GM19452 (cell line): ENCODE data around the gene VSIR.

ENCODE experiments used
- ATAC-seq: cut with Tn5 transposase; IDR thresholded peaks from one replicate; pipeline ENCODE4 v1.9.1; 2021; ENCODE audit not compliant: unreplicated experiment

Gene VSIR

GRCh38 chr10:71783917-71784678 lies 10.8 kb upstream of the VSIR start:
- ATAC-seq: no peak

DNA sequence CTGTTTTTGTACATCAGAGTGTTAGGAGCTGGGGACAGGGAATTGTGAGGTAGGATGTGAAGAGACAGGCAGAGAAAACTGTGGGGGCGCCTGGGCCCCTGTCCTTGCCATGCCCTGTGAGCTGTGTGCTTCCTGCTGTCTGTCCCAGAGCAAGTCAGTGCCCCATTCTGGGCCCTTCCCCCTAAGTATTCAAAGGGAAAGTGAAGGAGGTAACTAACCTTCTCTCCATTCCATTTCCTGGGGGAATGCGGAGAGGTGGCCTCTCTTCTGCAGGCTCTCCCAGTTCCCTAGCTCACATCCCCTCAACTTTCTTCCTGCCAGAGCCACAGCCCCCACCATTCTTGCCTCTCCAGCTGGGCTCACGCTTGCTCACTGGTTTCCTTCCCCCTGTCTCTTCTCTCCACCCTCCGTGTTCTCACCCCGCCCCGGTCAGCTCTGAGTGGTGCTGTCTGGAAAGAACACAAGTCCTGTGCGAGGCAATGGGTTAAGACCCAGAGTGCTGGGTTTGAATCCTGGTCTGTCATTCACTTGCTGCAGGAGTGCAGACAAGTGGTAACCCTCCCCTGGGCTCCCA lies 9.7 kb upstream of the VSIR start:
- no peak for ATAC-seq

DNA sequence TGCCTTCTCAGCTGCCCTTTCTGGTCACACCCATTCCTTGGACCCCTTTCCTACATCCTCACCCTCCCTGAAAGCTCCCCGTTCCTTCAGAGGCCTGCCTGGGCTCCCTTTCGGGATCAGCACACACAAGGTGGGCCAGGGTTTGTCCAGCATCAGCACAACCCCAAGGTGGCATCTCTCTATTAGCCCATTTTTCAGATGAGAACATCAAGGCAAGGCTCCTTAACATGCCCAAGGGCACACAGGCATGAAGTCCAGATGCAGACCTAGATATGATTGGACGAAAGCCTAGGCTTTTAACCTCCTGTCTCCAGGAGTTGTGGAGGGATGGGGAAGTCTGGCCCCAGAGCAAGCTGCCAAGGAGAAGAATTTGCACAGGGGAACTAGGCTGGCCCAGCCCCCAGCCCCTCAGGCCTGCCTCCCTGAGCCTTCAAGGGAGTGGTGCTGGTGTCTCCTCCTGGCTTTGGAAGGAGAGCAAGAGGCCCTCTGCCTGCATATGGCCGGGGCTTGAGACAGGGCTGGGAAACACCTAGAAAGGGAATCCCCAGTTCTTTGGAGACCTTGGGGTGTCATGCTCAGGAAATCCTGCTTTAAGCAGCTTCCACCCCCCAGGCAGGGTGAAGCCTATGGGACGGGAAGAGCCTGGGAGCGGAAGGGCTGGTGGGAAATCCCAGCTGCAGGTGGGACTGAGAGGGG lies 9.0 kb upstream of the VSIR start:
- no peak for ATAC-seq

DNA sequence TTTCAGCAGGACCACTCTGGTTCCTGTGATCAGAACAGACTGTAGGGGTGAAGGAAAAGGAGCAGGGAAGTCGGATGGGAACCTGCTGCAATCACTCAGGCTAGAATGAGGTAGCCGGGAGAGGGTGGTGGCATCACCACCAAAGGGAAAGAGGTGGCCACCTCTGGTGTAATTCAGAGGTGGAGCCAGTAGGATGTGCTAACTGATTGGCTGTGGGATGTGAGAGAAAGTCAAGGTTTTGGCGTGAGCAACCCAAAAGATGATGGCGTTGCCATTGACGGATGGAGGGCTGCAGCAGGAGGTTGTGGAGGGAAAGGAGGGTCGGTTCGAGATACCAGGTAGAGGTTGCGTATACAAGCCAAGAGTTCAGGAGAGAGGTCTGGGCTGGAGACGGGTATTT lies 7.4 kb upstream of the VSIR start:
- ATAC-seq: no peak

GRCh38 chr10:71780156-71780555 lies 6.8 kb upstream of the VSIR start:
- no peak for ATAC-seq

GRCh38 chr10:71779641-71780040 lies 6.3 kb upstream of the VSIR start:
- ATAC-seq: no peak

GRCh38 chr10:71778071-71778825 lies 4.9 kb upstream of the VSIR start:
- no peak for ATAC-seq

DNA sequence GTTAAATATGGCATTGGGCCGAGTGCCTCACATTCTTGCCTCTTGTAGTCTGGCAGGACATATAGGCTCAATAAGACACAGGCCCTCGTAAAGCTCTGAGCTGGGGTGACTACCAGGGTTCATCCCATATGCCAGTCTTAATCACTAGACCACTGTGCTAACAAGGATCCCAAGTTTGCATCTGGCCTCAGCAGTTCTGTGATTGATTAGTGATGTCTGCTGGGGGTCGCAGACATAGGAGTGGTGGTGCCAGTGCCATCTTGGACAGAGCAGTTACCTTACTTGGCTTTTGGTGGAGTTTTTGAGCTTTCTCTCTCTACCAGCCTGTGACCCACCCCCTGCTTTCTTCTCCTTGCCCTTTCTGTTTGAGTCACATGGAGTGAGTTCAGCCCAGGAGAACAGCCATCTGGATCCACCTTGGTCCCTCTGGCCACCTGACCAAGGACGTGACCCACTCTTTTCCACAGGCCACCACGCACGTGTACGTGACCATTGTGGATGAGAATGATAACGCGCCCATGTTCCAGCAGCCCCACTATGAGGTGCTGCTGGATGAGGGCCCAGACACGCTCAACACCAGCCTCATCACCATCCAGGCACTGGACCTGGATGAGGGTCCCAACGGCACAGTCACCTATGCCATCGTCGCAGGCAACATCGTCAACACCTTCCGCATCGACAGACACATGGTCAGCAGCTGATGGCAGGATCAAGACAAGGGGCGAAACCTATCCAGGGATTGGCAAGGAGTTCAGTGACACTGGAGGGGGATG lies 4.1 kb upstream of the VSIR start:
- ATAC-seq: no peak

- ATAC-seq: no peak
Observed at GRCh38 chr10:71776481-71776925, 3.2 kb upstream of the VSIR start.

DNA sequence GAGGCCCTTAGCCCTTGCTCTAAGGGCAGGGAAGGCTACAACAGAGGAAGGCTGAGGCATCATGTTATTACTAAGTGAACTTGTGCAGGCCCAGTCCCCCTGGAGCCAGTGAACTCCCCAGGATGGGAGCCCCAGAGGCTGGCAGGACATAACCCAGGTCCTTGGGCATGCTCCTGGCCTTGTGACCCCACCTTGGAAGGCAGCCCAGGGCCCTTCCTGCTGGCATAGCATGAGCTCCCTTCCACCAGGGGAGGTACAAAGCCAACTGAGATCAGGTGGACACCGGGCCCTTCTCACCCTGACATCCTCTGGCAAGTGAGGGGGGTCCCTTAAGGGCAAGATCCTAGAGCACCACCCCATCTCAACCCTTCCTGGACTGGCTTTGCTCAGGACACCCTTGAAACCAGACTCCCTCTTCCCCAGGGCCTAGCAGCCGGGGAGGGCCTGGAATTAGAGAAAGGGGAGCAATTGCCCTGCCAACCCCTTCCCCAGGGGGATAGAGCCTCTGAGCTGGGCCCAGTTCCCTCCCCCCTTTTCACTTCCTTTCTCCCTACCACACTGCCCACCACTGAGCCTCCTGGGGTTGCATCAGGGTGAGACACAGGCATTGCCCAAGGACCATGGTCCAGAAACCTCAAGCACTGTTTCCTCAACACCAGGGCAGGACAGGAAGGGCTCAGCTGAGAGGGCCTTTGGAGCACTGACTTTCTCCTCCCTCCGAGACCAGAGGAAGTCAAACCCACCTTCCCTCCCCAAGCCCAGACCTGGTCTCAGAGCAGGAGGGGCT lies 1.8 kb upstream of the VSIR start:
- ATAC-seq: no peak

GRCh38 chr10:71772832-71773220 lies 494 bp downstream of the VSIR start:
- ATAC-seq: no peak

DNA sequence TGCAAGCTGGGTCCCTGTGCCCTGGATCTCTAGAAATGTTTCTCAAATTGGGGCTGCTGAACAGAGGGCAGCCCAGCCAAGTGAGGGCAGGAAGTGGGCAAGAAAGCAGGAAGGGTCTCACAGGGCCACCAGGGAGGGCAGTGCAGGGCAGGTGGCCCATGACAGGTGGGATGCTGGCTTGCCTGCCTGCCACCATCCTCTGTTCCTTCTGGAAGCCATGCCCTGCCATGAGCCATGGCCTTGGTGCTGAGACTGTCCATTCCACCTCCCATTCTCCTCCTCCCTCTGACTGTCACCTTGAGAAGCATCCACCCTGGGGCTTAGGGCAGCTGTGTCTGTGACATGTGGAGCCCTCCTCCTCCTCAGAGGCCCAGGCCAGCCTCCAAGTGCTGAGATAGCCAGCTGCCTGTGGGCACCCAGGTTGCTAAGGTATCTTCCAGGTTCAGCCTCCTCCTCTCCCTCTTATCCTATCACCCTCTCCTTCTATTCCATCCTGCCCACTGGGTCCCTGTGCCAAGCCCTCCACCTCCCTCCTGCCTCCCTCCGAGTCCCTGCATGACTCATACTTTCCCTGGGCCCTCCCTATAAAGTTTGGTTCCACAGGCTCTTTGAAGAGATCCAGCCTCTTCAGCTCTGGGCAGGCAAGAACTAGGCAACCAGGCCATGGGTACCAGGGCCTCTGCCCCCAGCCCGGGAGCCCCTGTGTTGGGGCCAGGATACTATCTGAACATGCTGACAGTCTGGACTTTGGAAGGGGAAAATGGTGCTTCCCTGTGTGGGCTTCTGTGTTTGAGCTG lies 1.3 kb downstream of the VSIR start:
- no peak for ATAC-seq

DNA sequence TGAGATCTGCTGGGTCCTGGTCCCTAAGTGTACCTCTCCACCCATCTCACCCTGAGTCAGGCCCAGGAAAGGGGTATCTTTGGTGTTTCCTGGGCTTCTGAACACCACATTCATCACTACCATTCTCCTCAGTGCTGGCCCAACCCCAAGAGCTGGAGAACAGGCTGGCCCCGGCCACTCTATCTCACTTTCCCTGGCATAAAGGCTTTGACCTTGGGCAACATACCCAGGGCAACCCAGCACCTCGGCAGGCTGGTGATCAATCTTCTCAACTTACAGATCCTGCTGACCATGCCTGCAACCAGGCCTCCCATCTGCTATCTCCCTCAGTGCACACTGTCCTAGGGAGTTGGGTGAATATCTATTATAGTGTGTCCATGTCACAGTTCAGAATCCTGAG lies 2.1 kb downstream of the VSIR start:
- no peak for ATAC-seq

DNA sequence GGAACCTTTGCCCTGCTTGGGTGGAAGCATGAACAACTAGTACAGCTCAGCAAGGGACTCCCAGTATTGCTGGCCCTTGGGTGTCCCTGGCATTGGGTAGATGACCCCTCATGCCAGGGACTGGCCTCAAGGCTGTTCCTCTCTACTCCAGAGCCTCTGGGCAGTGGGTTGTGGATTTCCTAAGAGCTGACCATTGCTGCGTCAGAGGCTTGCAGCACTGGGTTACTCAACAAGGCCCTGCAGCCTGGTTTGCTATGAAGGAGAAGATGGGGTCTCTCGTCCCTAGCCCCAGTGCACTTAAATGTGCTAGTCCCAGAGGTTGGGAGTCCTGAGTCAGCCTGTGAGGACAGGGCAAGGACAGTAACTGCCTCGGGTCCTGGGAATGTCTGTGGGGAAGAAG lies 2.5 kb downstream of the VSIR start:
- no peak for ATAC-seq

GRCh38 chr10:71770255-71770654 lies 3.1 kb downstream of the VSIR start:
- ATAC-seq: no peak

DNA sequence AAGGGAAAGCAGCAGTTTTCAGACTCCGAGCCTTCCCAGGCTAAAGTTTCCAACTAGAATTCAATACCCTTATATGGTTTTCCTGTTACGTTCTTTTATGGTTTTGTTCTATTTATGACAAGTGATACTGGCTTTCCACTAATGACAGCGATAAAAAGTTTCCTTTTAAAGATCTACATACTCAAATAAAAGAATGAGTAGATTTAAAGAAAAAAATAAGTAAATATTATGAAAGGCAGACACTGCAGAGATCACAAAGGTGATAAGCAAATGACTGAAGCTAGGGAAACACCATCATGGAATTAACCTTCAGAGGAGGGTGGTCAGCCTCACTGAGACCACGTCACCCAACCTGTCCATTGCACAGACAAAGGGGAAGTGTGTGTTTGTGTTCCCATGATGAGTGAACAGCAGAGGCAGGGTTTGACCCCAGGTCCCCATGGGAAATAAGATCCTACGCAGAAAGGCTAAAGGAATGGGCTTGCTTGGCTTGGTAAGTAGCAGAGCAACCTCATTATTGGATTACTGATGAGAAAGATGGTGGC lies 4.0 kb downstream of the VSIR start:
- ATAC-seq: peak; percentile 22

DNA sequence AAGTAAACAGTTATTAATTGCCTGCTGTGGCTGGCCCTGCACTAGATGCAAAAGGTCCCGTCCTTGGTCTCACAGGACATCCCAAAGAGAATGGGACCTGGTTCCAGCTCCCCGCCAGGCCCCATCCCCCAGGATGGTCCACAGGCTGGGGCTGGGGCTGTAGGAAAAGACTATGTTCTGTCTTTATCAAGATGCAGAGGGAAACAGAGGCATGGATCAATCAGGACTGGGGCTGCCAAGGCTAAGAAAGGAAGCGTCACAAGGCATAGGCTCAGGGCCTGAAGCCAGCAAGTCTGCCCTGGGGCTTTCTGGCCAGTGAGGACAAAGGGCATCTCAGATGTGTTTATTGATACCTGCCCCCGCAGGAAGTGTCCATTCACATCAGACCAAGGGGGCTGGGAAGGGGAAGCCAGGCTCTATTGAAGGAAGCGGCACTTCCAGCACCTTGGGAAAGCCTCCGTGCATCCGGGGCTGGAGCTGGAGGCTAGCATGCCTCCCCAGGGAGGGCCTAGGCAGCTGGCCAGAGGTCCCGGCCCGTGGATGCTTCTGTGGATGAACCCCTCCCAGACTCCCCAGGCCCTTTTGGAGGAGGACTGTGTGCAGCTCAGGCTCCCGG lies 5.8 kb downstream of the VSIR start:
- no peak for ATAC-seq

GRCh38 chr10:71766717-71767419 lies 6.5 kb downstream of the VSIR start:
- ATAC-seq: no peak
